Kidney (tissue), 14 donors: ENCODE results near the gene ELAC2. TPM values are rescaled to one million over a fixed set of nuclear protein-coding genes. Genes with fewer than 3 reads are reported as not detected.
A peak's percentile ranks its signal among the peaks of the same experiment; 100 is the strongest.

Experiments
- DNase-seq, 5 donors: peaks; one replicate each; pipeline ENCODE4 v3.0.0-alpha.2; 2013 to 2020
- FAIRE-seq: peaks from 2 replicates; lab custom pipeline; 2012; peaks lifted over from hg19 to GRCh38; lab: Jason Lieb, UNC
- H3K27ac ChIP-seq, 2 donors: one replicate each; pipeline ENCODE4 v1.7.0; 2013; ENCODE audit warnings: low read depth in 2 of 2, low read length in 2 of 2, inconsistent platforms in 1 of 2
- H3K27me3 ChIP-seq: one replicate; pipeline ENCODE4 v1.7.1; 2013; ENCODE audit warnings: low read length, inconsistent platforms; ENCODE audit not compliant: control insufficient read depth, insufficient read depth
- H3K36me3 ChIP-seq, 3 donors: one replicate each; pipeline versions ENCODE4 v1.7.0 to v1.7.1; 2013; ENCODE audit warnings: low read length in 3 of 3, control low read depth in 1 of 3, inconsistent platforms in 1 of 3; ENCODE audit not compliant: insufficient read depth in 3 of 3, control insufficient read depth in 2 of 3
- H3K4me1 ChIP-seq, 3 donors: one replicate each; pipeline versions ENCODE4 v1.7.0 to v1.7.1; 2013; ENCODE audit warnings: low read length in 3 of 3, inconsistent platforms in 1 of 3, low read depth in 1 of 3; ENCODE audit not compliant: control insufficient read depth in 2 of 3, insufficient read depth in 2 of 3
- H3K4me3 ChIP-seq, 3 donors: one replicate each; pipeline versions ENCODE4 v1.7.0 to v1.8.1; 2013; ENCODE audit warnings: low read length in 3 of 3, control low read depth in 1 of 3, inconsistent platforms in 1 of 3
- H3K9ac ChIP-seq, 3 donors: one replicate each; pipeline versions ENCODE4 v1.7.0 to v1.7.1; 2013; ENCODE audit warnings: low read length in 3 of 3, control low read depth in 1 of 3, inconsistent platforms in 1 of 3
- H3K9me3 ChIP-seq, 3 donors: one replicate each; pipeline versions ENCODE4 v1.7.0 to v1.7.1; 2013; ENCODE audit warnings: low read length in 3 of 3, control low read depth in 1 of 3, inconsistent platforms in 1 of 3; ENCODE audit not compliant: control insufficient read depth in 2 of 3, insufficient read depth in 1 of 3
- CTCF ChIP-seq: IDR thresholded peaks from 3 replicates; pipeline ENCODE4 v1.5.1; 2012; ENCODE audit warnings: mild to moderate bottlenecking, moderate library complexity, borderline replicate concordance; ENCODE audit not compliant: insufficient read depth; ENCODE audit errors: extremely low read depth
- intact Hi-C: fragments of 100-400 bp; cut with DNase I; formaldehyde crosslinking; loops from one replicate; pipeline ENCODE4 v1.11.1; 2022
- polyA plus RNA-seq: library from polyadenylated mRNA; stranded (reverse); fragments of 350-450 nt; fragmentation: Illumina TruSeq; extraction: RNeasy Lipid Tissue Mini Kit (QIAGEN cat#74804); gene quantifications from one replicate; pipeline ENCODE4 v1.2.3, GENCODE V29; 2014; ENCODE audit warnings: low read depth, low replicate concordance; ENCODE audit not compliant: insufficient read depth
- total RNA-seq: library from RNA; stranded (reverse); fragmentation: NEBNext Ultra II Directional; extraction: Animal tissue kit (Norgen Biotek cat#: 25700); gene quantifications from one replicate; pipeline ENCODE4 v1.2.1, GENCODE V29; 2021
- donor health status: control.
- donor health status: control.
- donor health status: control.
- donor health status: control.
- donor health status: control.
- donor health status: DM: yes; HTN: yes; CAD: no.
- donor health status: Normal renal cell carcinoma (clear cell type).

The ELAC2 gene
- total and polyA plus RNA-seq, 2 donors from 2014 or later = 29.7 to 57.4 TPM

- Histone ChIP-seq H3K9me3 (peaks cover 0 to 2% (median 0%) of the 10 kb centered on the region in 3 donors), H3K27ac (no peak overlapping the region), H3K36me3 (no peaks in the 10 kb centered on the region), H3K27me3 (no peaks in the 10 kb centered on the region), H3K4me3 (no peak overlapping the region), H3K4me1 (peaks cover 0 to 6% (median 0%) of the 10 kb centered on the region in 3 donors), H3K9ac (no peak overlapping the region)
- intact Hi-C loops = no loop called here
- FAIRE-seq (no peak), DNase-seq (no peak)
- no peak for TF ChIP-seq CTCF
These were observed 7.9 kb upstream of the ELAC2 start for GRCh38 chr17:13025687-13026086.

GRCh38 chr17:13025258-13025627 is 7.4 kb upstream of the ELAC2 start:
- H3K36me3 ChIP-seq = no peaks in the 10 kb centered on the region
- intact Hi-C loops = no loop called here
- DNase-seq (no peak), FAIRE-seq (no peak)
- no peaks in the 10 kb centered on the region for H3K27me3 ChIP-seq
- no peak for TF ChIP-seq CTCF
- H3K27ac ChIP-seq = no peak overlapping the region
- no peak overlapping the region for H3K9ac ChIP-seq
- H3K4me3 ChIP-seq = no peak overlapping the region
- H3K4me1 ChIP-seq = peaks cover 0 to 6% (median 0%) of the 10 kb centered on the region in 3 donors
- H3K9me3 ChIP-seq = peaks cover 0 to 2% (median 0%) of the 10 kb centered on the region in 3 donors

- no peaks in the 10 kb centered on the region for H3K36me3 ChIP-seq
- intact Hi-C loops = no loop called here
- no peak overlapping the region for H3K27ac ChIP-seq
- H3K4me3 ChIP-seq = peak overlapping the region in 2 of 3 donors; percentile 41 to 53
- H3K4me1 ChIP-seq = peaks cover 0 to 6% (median 0%) of the 10 kb centered on the region in 3 donors
- DNase-seq (peak; percentile 72 to 85 (median 78)), FAIRE-seq (no peak)
- peak; percentile 83 for TF ChIP-seq CTCF
- H3K27me3 ChIP-seq = no peaks in the 10 kb centered on the region
- H3K9me3 ChIP-seq = peaks cover 0 to 2% (median 0%) of the 10 kb centered on the region in 3 donors
- H3K9ac ChIP-seq = no peak overlapping the region
These were observed 6.9 kb upstream of the ELAC2 start for GRCh38 chr17:13024526-13025257.
